Caco-2 (cell line): ENCODE measurements around the gene RPS15. TPM values are rescaled to one million over a fixed set of nuclear protein-coding genes. Genes with fewer than 3 reads are reported as not detected.
A peak's percentile ranks its signal among the peaks of the same experiment; 100 is the strongest.

Source experiments
- BruUV-seq: library from RNA; stranded (reverse); fragments of 400-500 nt; replicated peaks from 2 replicates; lab custom pipeline; 2021; lab: Mats Ljungman, UMichigan
- CTCF ChIA-PET: fragments of 300-600 bp; sonication (Branson Sonifier 250); formaldehyde crosslinking; loops from one replicate; lab custom pipeline; 2022; ENCODE audit warnings: antibody characterized with exemption; lab: Charles Lee
- POLR2A ChIA-PET: fragments of 300-600 bp; sonication (Branson Sonifier 250); formaldehyde crosslinking; loops from one replicate; lab custom pipeline; 2022; ENCODE audit warnings: antibody characterized with exemption; lab: Charles Lee
- DNase-seq, 2 experiments: peaks; one replicate each; pipeline versions ENCODE4 v3.0.0 to v3.0.0-alpha.2; 2020 to 2022
- H3K27me3 ChIP-seq: replicated peaks from 2 replicates; pipeline ENCODE4 v1.6.0; 2011; ENCODE audit warnings: low read length; ENCODE audit not compliant: control insufficient read depth, insufficient read depth
- H3K36me3 ChIP-seq: 2 replicates; pipeline ENCODE4 v1.5.1; 2011; ENCODE audit warnings: low read length; ENCODE audit not compliant: control insufficient read depth, insufficient read depth
- H3K4me1 ChIP-seq: fragments of 250-450 bp; sonication (Bioruptor Pico); 2 replicates; pipeline ENCODE4 v1.5.1; 2020; ENCODE audit warnings: mild to moderate bottlenecking
- H3K4me3 ChIP-seq: 2 replicates; pipeline ENCODE4 v1.5.1; 2011; ENCODE audit warnings: low read depth, mild to moderate bottlenecking, control low read depth, low read length
- H3K9me3 ChIP-seq: fragments of 250-450 bp; sonication (Bioruptor Pico); 2 replicates; pipeline ENCODE4 v1.5.1; 2020; ENCODE audit warnings: mild to moderate bottlenecking, moderate library complexity
- H3K27ac Mint-ChIP-seq: one replicate; pipeline ENCODE4 v1.8.0; 2022; ENCODE audit warnings: mixed read lengths; ENCODE audit not compliant: unreplicated experiment
- H3K27me3 Mint-ChIP-seq: one replicate; pipeline ENCODE4 v1.8.0; 2022; ENCODE audit warnings: mixed read lengths; ENCODE audit not compliant: insufficient read depth, unreplicated experiment
- H3K36me3 Mint-ChIP-seq: one replicate; pipeline ENCODE4 v1.8.0; 2022; ENCODE audit warnings: mild to moderate bottlenecking, mixed read lengths; ENCODE audit not compliant: insufficient read depth, unreplicated experiment
- H3K4me1 Mint-ChIP-seq: one replicate; pipeline ENCODE4 v1.8.0; 2022; ENCODE audit warnings: low read depth, mixed read lengths; ENCODE audit not compliant: unreplicated experiment
- H3K4me3 Mint-ChIP-seq: one replicate; pipeline ENCODE4 v1.8.0; 2022; ENCODE audit warnings: mild to moderate bottlenecking, moderate library complexity, mixed read lengths; ENCODE audit not compliant: unreplicated experiment
- H3K9me3 Mint-ChIP-seq: one replicate; pipeline ENCODE4 v1.8.0; 2022; ENCODE audit warnings: mixed read lengths; ENCODE audit not compliant: unreplicated experiment
- CTCF ChIP-seq, 2 experiments: fragments of 200-600 bp in 1 of 2; IDR thresholded peaks; 1 replicate in 1 of 2; 2 replicates in 1 of 2; pipeline versions ENCODE4 v1.5.1 to v1.8.0; 2011 to 2022; ENCODE audit warnings: antibody characterized with exemption in 1 of 2, control low read depth in 1 of 2, inconsistent platforms in 1 of 2, low read depth in 1 of 2, low read length in 1 of 2, mild to moderate bottlenecking in 1 of 2, moderate library complexity in 1 of 2; ENCODE audit not compliant: insufficient read depth in 1 of 2, severe bottlenecking in 1 of 2, unreplicated experiment in 1 of 2
- intact Hi-C: fragments of 100-400 bp; cut with micrococcal nuclease; formaldehyde crosslinking; loops from one replicate; pipeline ENCODE4 v1.10.0; 2022; ENCODE audit not compliant: unreplicated experiment
- total RNA-seq: library from RNA; stranded (reverse); gene quantifications from 2 replicates; pipeline ENCODE4 v1.2.3, GENCODE V29; 2022

Gene RPS15
- total RNA-seq, 1 experiment from 2014 or later, result 1,192 TPM

GRCh38 chr19:1434577-1435060, 3.6 kb upstream of the RPS15 start:
- H3K27ac Mint-ChIP-seq, result no peak overlapping the region
- no peaks in the 10 kb centered on the region for H3K4me1 Mint-ChIP-seq
- peaks cover 86% of the 10 kb centered on the region for H3K36me3 Mint-ChIP-seq
- no peak overlapping the region for H3K4me3 Mint-ChIP-seq
- Histone ChIP-seq H3K4me3 (no peak overlapping the region), H3K4me1 (peaks cover 9% of the 10 kb centered on the region), H3K36me3 (peaks cover 2% of the 10 kb centered on the region; the same call in 1 of the 2 replicates), H3K9me3 (no peaks in the 10 kb centered on the region), H3K27me3 (no peaks in the 10 kb centered on the region)
- ChIA-PET POLR2A (no interaction called here), CTCF (no interaction called here)
- DNase-seq, result no peak
- BruUV-seq, result no TSS peak
- TF ChIP-seq CTCF (IDR thresholded peaks at IDR 0.05; ENCODE audit: insufficient read depth in 1 of 2, low read depth in 1 of 2, low read length in 1 of 2, severe bottlenecking in 1 of 2, unreplicated experiment in 1 of 2), result no peak
- intact Hi-C loops, result no loop called here
- H3K27me3 Mint-ChIP-seq, result no peaks in the 10 kb centered on the region
- H3K9me3 Mint-ChIP-seq, result no peaks in the 10 kb centered on the region

- H3K9me3 ChIP-seq, result no peaks in the 10 kb centered on the region
- Mint-ChIP-seq H3K27me3 (no peaks in the 10 kb centered on the region), H3K36me3 (peaks cover 86% of the 10 kb centered on the region), H3K27ac (no peak overlapping the region), H3K9me3 (no peaks in the 10 kb centered on the region), H3K4me3 (no peak overlapping the region), H3K4me1 (no peaks in the 10 kb centered on the region)
- DNase-seq, result no peak
- H3K4me3 ChIP-seq, result no peak overlapping the region
- CTCF ChIA-PET, result no interaction called here
- BruUV-seq, result no TSS peak
- no peak for TF ChIP-seq CTCF (IDR thresholded peaks at IDR 0.05; ENCODE audit: insufficient read depth in 1 of 2, low read depth in 1 of 2, low read length in 1 of 2, severe bottlenecking in 1 of 2, unreplicated experiment in 1 of 2)
- peaks cover 5% of the 10 kb centered on the region for H3K36me3 ChIP-seq
- POLR2A ChIA-PET, result no interaction called here
- peaks cover 17% of the 10 kb centered on the region for H3K4me1 ChIP-seq
- intact Hi-C loops, result no loop called here
- H3K27me3 ChIP-seq, result no peaks in the 10 kb centered on the region
Measured at GRCh38 chr19:1435378-1435989, 2.7 kb upstream of the RPS15 start.

GRCh38 chr19:1437609-1438008, 587 bp upstream of the RPS15 start:
- H3K36me3 ChIP-seq, result peaks cover 8% of the 10 kb centered on the region
- ChIA-PET POLR2A (no interaction called here), CTCF (interaction anchor here (0.8 kb wide), 1 partner anchor 32 kb away, joined by 3 read pairs; no protein-coding TSS in a partner anchor)
- Mint-ChIP-seq H3K27me3 (no peaks in the 10 kb centered on the region), H3K27ac (peak overlapping the region; percentile 96), H3K4me1 (peaks cover 7% of the 10 kb centered on the region), H3K36me3 (peaks cover 89% of the 10 kb centered on the region), H3K9me3 (no peaks in the 10 kb centered on the region), H3K4me3 (peak overlapping the region; percentile 87)
- H3K27me3 ChIP-seq, result no peaks in the 10 kb centered on the region
- H3K9me3 ChIP-seq, result no peaks in the 10 kb centered on the region
- TF ChIP-seq CTCF (IDR thresholded peaks at IDR 0.05; ENCODE audit: insufficient read depth in 1 of 2, low read depth in 1 of 2, low read length in 1 of 2, severe bottlenecking in 1 of 2, unreplicated experiment in 1 of 2), result no peak
- BruUV-seq, result no TSS peak
- no peak for DNase-seq
- no peak overlapping the region for H3K4me3 ChIP-seq
- intact Hi-C loops, result no loop called here
- peaks cover 28% of the 10 kb centered on the region for H3K4me1 ChIP-seq
